HG03378 (cell line): ENCODE measurements around the gene BMP8A.
"Not testable (repeated sequence)": the region's sequence is repeated elsewhere in the genome, so short reads cannot be mapped to it uniquely, and the experiment has no call there.

ENCODE experiments used
- ATAC-seq: cut with Tn5 transposase; IDR thresholded peaks from one replicate; pipeline ENCODE4 v1.9.1; 2021; ENCODE audit warnings: mild to moderate bottlenecking, moderate library complexity; ENCODE audit not compliant: unreplicated experiment

BMP8A gene

GRCh38 chr1:39491146-39491921 is at the start of gene BMP8A:
TSS of gene BMP8A (plus strand) at chr1:39491636. CDS start at chr1:39491992, 356 bp downstream.
- ATAC-seq, result no peak

GRCh38 chr1:39441797-39442196 is 49.6 kb upstream of the BMP8A start:
- no peak for ATAC-seq

- ATAC-seq, result no peak
These were observed 45.9 kb upstream of the BMP8A start for GRCh38 chr1:39445573-39445972.

GRCh38 chr1:39446986-39447567 is 44.4 kb upstream of the BMP8A start:
- ATAC-seq, result no peak

- ATAC-seq, result not testable (repeated sequence)
These were observed 41.4 kb upstream of the BMP8A start for GRCh38 chr1:39450041-39450440.

- ATAC-seq, result no peak
These were observed 40.4 kb upstream of the BMP8A start for GRCh38 chr1:39450956-39451606.

- no peak for ATAC-seq
These were observed 39.4 kb upstream of the BMP8A start for GRCh38 chr1:39452081-39452480.

- no peak for ATAC-seq
These were observed 38.9 kb upstream of the BMP8A start for GRCh38 chr1:39452540-39452939.

GRCh38 chr1:39453603-39454002 is 37.8 kb upstream of the BMP8A start:
- no peak for ATAC-seq

GRCh38 chr1:39458991-39459390 is 32.4 kb upstream of the BMP8A start:
- ATAC-seq, result no peak

GRCh38 chr1:39462074-39462473 is 29.4 kb upstream of the BMP8A start:
- no peak for ATAC-seq

- no peak for ATAC-seq
These were observed 24.9 kb upstream of the BMP8A start for GRCh38 chr1:39466413-39467107.

- not testable (repeated sequence) for ATAC-seq
These were observed 24.2 kb upstream of the BMP8A start for GRCh38 chr1:39467108-39467720.

- ATAC-seq, result no peak
These were observed 22.3 kb upstream of the BMP8A start for GRCh38 chr1:39469150-39469549.

GRCh38 chr1:39470040-39470439 is 21.4 kb upstream of the BMP8A start:
- ATAC-seq, result no peak

- ATAC-seq, result no peak
These were observed 18.6 kb upstream of the BMP8A start for GRCh38 chr1:39472826-39473225.

- ATAC-seq, result no peak
These were observed 18.1 kb upstream of the BMP8A start for GRCh38 chr1:39473324-39473723.

- ATAC-seq, result no peak
These were observed 16.6 kb upstream of the BMP8A start for GRCh38 chr1:39474810-39475209.

- not testable (repeated sequence) for ATAC-seq
These were observed 15.9 kb upstream of the BMP8A start for GRCh38 chr1:39475551-39475950.

- no peak for ATAC-seq
These were observed 13.1 kb upstream of the BMP8A start for GRCh38 chr1:39478126-39478915.
